Cardiac muscle cell (in vitro differentiated cells and primary cell): ENCODE results near the gene NEU1. TPM values are rescaled to one million over a fixed set of nuclear protein-coding genes. Genes with fewer than 3 reads are reported as not detected.

ENCODE experiments used
- DNase-seq, 2 donors: peaks; one replicate each; pipeline versions ENCODE4 v3.0.0 to v3.0.0-alpha.2; 2010 to 2017; ENCODE audit warnings: low read depth in 1 of 2, low spot score in 1 of 2
- H3K27ac ChIP-seq: fragments of 200-600 bp; sonication (generic); 2 replicates; pipeline ENCODE4 v1.5.1; 2016
- H3K27me3 ChIP-seq: fragments of 200-600 bp; sonication (generic); 2 replicates; pipeline ENCODE4 v1.6.0; 2016; ENCODE audit warnings: control low read depth
- H3K36me3 ChIP-seq: fragments of 200-600 bp; sonication (generic); 2 replicates; pipeline ENCODE4 v1.5.1; 2016; ENCODE audit warnings: control low read depth
- H3K4me1 ChIP-seq: fragments of 200-600 bp; sonication (generic); 2 replicates; pipeline ENCODE4 v1.8.1; 2017; ENCODE audit warnings: low read depth, mild to moderate bottlenecking, mixed run types
- H3K4me3 ChIP-seq: fragments of 200-600 bp; sonication (generic); 2 replicates; pipeline ENCODE4 v1.5.1; 2016; ENCODE audit warnings: mild to moderate bottlenecking
- H3K9me3 ChIP-seq: fragments of 200-600 bp; sonication (generic); 2 replicates; pipeline ENCODE4 v1.5.1; 2017; ENCODE audit warnings: low read depth, mild to moderate bottlenecking, control low read depth
- CTCF ChIP-seq: IDR thresholded peaks from 2 replicates; pipeline ENCODE4 v1.5.1; 2012; ENCODE audit warnings: low read depth, mild to moderate bottlenecking, low read length
- polyA plus RNA-seq: library from polyadenylated mRNA; unstranded; fragments of >200 nt; fragmentation: Nextera tagmentation; extraction: Ambion mirVana; gene quantifications from 2 replicates; pipeline ENCODE4 v1.2.1, GENCODE V29; 2016
- total RNA-seq: library from RNA; depleted of rRNA; stranded (reverse); fragments of >200 nt; gene quantifications from 2 replicates; pipeline ENCODE4 v1.2.3, GENCODE V29; 2016

NEU1 gene
- total and polyA plus RNA-seq, 2 experiments from 2014 or later: 26.6 to 27.6 TPM

- Histone ChIP-seq H3K27ac (peak overlapping the region; percentile 45), H3K27me3 (no peaks in the 10 kb centered on the region), H3K4me3 (peak overlapping the region; percentile 100), H3K9me3 (no peaks in the 10 kb centered on the region), H3K36me3 (peaks cover 36% of the 10 kb centered on the region), H3K4me1 (peaks cover 21% of the 10 kb centered on the region)
- DNase-seq: no peak
- TF ChIP-seq CTCF: no peak
Observed at GRCh38 chr6:31896856-31897611, 34.4 kb upstream of the NEU1 start.

- Histone ChIP-seq H3K9me3 (no peaks in the 10 kb centered on the region), H3K27me3 (no peaks in the 10 kb centered on the region), H3K27ac (peak overlapping the region; percentile 45), H3K4me3 (peak overlapping the region; percentile 100), H3K4me1 (peaks cover 21% of the 10 kb centered on the region), H3K36me3 (peaks cover 36% of the 10 kb centered on the region)
- DNase-seq: no peak
- no peak for TF ChIP-seq CTCF
Observed at GRCh38 chr6:31896493-31896855, 33.9 kb upstream of the NEU1 start.

- peaks cover 5% of the 10 kb centered on the region for H3K4me1 ChIP-seq
- no peak overlapping the region for H3K4me3 ChIP-seq
- H3K27me3 ChIP-seq: no peaks in the 10 kb centered on the region
- H3K36me3 ChIP-seq: peaks cover 63% of the 10 kb centered on the region
- TF ChIP-seq CTCF: no peak
- H3K27ac ChIP-seq: no peak overlapping the region
- DNase-seq: no peak
- no peaks in the 10 kb centered on the region for H3K9me3 ChIP-seq
Observed at GRCh38 chr6:31892821-31893220, 30.2 kb upstream of the NEU1 start.

GRCh38 chr6:31889331-31889972, 26.8 kb upstream of the NEU1 start:
- no peak for TF ChIP-seq CTCF
- Histone ChIP-seq H3K27me3 (no peaks in the 10 kb centered on the region), H3K9me3 (no peaks in the 10 kb centered on the region), H3K4me1 (no peaks in the 10 kb centered on the region), H3K4me3 (no peak overlapping the region), H3K27ac (no peak overlapping the region), H3K36me3 (peaks cover 71% of the 10 kb centered on the region)
- DNase-seq: no peak

GRCh38 chr6:31888276-31889258, 25.9 kb upstream of the NEU1 start:
- peak in 1 of 2 donors; percentile 26 for DNase-seq
- no peaks in the 10 kb centered on the region for H3K27me3 ChIP-seq
- TF ChIP-seq CTCF: peak; percentile 79
- no peak overlapping the region for H3K4me3 ChIP-seq
- H3K9me3 ChIP-seq: no peaks in the 10 kb centered on the region
- no peak overlapping the region for H3K27ac ChIP-seq
- no peaks in the 10 kb centered on the region for H3K4me1 ChIP-seq
- peaks cover 72% of the 10 kb centered on the region for H3K36me3 ChIP-seq
